Tracheal epithelial cell (primary cell): ENCODE measurements around the gene IFITM2. TPM values are rescaled to one million over a fixed set of nuclear protein-coding genes. Genes with fewer than 3 reads are reported as not detected.

ENCODE experiments used
- total RNA-seq: library from RNA; depleted of rRNA; stranded (reverse); fragments of >200 nt; gene quantifications from 2 replicates; pipeline ENCODE4 v1.2.1, GENCODE V29; 2014

The IFITM2 gene
- 2.3 and 7.2 TPM in 2 replicates for total RNA-seq

DNA sequence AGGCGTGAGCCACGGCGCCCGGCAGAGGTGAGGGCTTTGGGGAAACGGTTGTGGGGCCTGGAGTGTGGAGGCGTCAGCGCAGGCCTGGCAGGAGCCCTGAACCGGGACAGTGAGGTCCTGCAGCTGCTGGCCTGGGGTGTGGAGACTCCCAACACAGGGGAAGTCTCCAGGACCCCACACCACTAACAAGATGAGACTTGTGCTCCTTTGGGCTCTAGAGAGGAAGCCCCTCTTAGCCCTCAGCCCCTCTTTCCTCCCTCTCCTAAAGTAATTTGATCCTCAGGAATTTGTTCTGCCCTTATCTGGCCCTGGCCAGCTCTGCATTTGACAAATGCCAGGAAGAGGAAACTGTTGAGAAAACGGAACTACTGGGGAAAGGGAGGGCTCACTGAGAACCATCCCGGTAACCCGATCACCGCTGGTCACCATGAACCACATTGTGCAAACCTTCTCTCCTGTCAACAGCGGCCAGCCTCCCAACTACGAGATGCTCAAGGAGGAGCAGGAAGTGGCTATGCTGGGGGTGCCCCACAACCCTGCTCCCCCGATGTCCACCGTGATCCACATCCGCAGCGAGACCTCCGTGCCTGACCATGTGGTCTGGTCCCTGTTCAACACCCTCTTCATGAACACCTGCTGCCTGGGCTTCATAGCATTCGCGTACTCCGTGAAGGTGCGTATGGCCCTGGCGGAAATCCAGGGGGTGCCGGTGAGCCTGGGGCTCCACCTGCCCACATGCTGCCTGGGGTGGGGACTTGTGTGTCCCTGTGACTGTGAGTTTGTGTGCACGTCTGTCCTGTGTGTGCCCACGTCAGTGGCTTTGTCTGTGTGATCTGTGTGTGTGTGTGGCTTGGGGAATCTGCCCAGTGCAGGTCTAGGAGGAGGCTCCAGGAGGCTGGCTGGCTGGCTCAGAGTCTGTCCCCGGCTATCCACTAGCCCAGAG is at the start of gene IFITM2:
Gene IFITM2 (plus strand): TSS at position 51 of the 943 bp plus-strand sequence. CDS start 377 bp downstream, at position 428.

DNA sequence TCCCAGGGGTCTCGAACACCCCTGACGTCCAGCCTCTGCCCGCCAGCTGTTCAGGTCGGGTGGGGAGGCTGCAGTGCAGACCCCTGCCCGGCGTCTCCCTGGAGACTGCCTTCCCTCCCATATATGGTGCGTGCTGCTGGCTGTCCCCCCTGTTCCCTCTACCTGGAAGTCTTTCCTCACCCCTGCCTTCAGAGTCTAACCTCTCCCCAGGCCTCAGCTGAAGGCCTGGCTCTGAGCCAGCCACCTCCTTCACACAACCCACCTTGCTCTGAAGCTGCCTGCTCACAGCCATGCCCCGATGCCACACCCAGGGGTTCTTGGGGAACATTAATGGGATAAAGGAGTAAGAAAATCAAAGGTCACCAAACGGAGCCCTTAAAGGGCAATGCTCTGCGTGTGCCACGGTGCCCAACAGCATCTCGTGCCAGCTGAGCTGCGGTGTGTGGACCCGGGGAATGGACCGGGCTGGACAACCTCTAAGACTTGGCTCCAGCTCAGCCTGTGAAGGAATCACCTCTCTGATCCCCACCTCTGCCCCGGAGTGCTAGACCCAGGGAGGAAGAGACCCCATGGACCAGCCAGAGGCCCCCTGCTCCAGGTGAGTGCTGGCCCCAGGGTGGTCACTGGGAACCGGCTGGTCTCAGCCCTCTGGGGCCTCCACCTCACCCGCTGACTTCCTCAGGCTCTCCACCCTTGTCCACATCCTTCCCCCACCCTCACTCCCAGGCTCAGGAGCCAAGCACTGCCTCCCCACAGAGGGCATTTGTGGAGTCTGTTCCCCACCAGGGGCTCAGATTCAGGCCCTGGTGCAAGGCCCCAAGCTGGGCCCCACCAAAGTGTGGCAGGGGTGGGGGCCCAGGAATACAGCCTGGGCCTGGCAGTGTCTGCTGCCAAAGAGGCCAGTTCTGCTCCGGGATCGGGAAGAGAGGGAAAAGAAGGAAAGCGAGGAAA is 29.3 kb upstream of the IFITM2 start, which contains the start of gene NLRP6:
Gene NLRP6 (plus strand): TSS at position 407 of the 951 bp plus-strand sequence. CDS start 163 bp downstream, at position 570.

GRCh38 chr11:288478-289397 is 18.9 kb upstream of the IFITM2 start, which contains the start of gene PGGHG:
Gene PGGHG (plus strand): TSS chr11:289126. CDS start chr11:289817, 691 bp downstream.

GRCh38 chr11:299081-299891 is 8.3 kb upstream of the IFITM2 start, which contains the start of gene IFITM5:
Gene IFITM5 (minus strand): TSS chr11:299526. CDS start chr11:299490, 36 bp downstream.

GRCh38 chr11:313787-314553 is 6.4 kb downstream of the IFITM2 start, which contains the start of gene IFITM1:
Gene IFITM1 (plus strand): TSS chr11:314040. CDS start chr11:314171, 131 bp downstream.

Other genes with a start within 250 kb of the IFITM2 start
- not detected in 2 replicates for gene SCGB1C1, start 114.7 kb upstream of the IFITM2 start, total RNA-seq
- 14.0 and 14.5 TPM in 2 replicates for gene BET1L, start 100.4 kb upstream of the IFITM2 start, total RNA-seq
- gene RIC8A, start 100.1 kb upstream of the IFITM2 start, total RNA-seq = 104 and 149 TPM in 2 replicates
- 4.1 and 5.5 TPM in 2 replicates for gene SIRT3, start 71.5 kb upstream of the IFITM2 start, total RNA-seq
- 129 and 161 TPM in 2 replicates for gene PSMD13, start 70.8 kb upstream of the IFITM2 start, total RNA-seq
- not detected in 2 replicates for gene NLRP6, start 29.4 kb upstream of the IFITM2 start, total RNA-seq
- 1.9 and 9.6 TPM in 2 replicates for gene PGGHG, start 18.7 kb upstream of the IFITM2 start, total RNA-seq
- gene IFITM5, start 8.3 kb upstream of the IFITM2 start, total RNA-seq = not detected in 2 replicates
- gene IFITM1, start 6.2 kb downstream of the IFITM2 start, total RNA-seq = 0.43 and 7.5 TPM in 2 replicates
- gene IFITM3, start 13.0 kb downstream of the IFITM2 start, total RNA-seq = 12.6 and 25.1 TPM in 2 replicates
- 27.3 and 29.4 TPM in 2 replicates for gene B4GALNT4, start 61.7 kb downstream of the IFITM2 start, total RNA-seq
- 290 and 382 TPM in 2 replicates for gene PKP3, start 86.4 kb downstream of the IFITM2 start, total RNA-seq
- 16.9 and 26.4 TPM in 2 replicates for gene SIGIRR, start 107.2 kb downstream of the IFITM2 start, total RNA-seq
- 7.7 and 16.4 TPM in 2 replicates for gene ANO9, start 134.2 kb downstream of the IFITM2 start, total RNA-seq
- gene PTDSS2, start 142.5 kb downstream of the IFITM2 start, total RNA-seq = 35.7 and 42.2 TPM in 2 replicates
- gene RNH1, start 199.4 kb downstream of the IFITM2 start, total RNA-seq = 433 and 438 TPM in 2 replicates
- 85.5 and 92.5 TPM in 2 replicates for gene HRAS, start 227.8 kb downstream of the IFITM2 start, total RNA-seq
- gene LRRC56, start 229.7 kb downstream of the IFITM2 start, total RNA-seq = 0.21 and 0.48 TPM in 2 replicates